Muscle layer of colon (tissue), 2 donors: ENCODE results near the gene FAM78B.

Source experiments
- H3K27ac ChIP-seq: one replicate; pipeline ENCODE4 v1.7.0; 2013; ENCODE audit warnings: low read depth, mild to moderate bottlenecking, low read length, moderate library complexity
- H3K27me3 ChIP-seq, 2 donors: one replicate each; pipeline ENCODE4 v1.7.0; 2013; ENCODE audit warnings: low read length in 2 of 2, mild to moderate bottlenecking in 2 of 2; ENCODE audit not compliant: insufficient read depth in 2 of 2, control insufficient read depth in 1 of 2
- H3K36me3 ChIP-seq: one replicate; pipeline ENCODE4 v1.7.0; 2013; ENCODE audit warnings: mild to moderate bottlenecking, low read length; ENCODE audit not compliant: insufficient read depth
- H3K4me1 ChIP-seq: one replicate; pipeline ENCODE4 v1.7.0; 2013; ENCODE audit warnings: mild to moderate bottlenecking, low read length; ENCODE audit not compliant: insufficient read depth
- H3K4me3 ChIP-seq, 2 donors: one replicate each; pipeline ENCODE4 v1.7.0; 2013; ENCODE audit warnings: low read length in 2 of 2, low read depth in 1 of 2, mild to moderate bottlenecking in 1 of 2, moderate library complexity in 1 of 2
- H3K9ac ChIP-seq: one replicate; pipeline ENCODE4 v1.7.0; 2013; ENCODE audit warnings: low read length
- H3K9me3 ChIP-seq: one replicate; pipeline ENCODE4 v1.7.0; 2013; ENCODE audit warnings: mild to moderate bottlenecking, low read length
- donor health status: abdominal sarcoma.
- donor health status: Adenocarcinoma of cecum.

FAM78B gene

DNA sequence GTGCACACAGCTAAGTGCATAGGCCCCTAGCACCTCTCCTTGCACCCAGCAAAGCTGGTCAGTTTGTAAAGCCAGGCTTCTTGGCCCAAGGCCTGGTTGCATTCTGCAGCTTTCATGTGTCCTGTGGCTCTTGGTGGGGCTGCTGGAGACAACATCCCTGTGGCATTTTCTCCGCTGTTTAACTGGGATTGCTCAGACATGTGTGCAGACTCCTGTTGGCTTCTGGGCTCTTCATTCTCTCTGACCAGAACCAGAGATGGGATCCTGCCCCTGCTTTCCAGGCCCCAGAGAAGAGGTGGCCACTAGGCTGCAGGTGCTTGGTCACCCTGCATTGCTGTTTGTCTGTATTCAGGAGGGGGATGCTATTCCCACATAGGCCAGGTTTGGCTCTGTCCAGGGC lies 50.8 kb downstream of the FAM78B start:
- no peaks in the 10 kb centered on the region for H3K9me3 ChIP-seq
- no peaks in the 10 kb centered on the region for H3K4me1 ChIP-seq
- no peak overlapping the region for H3K4me3 ChIP-seq
- H3K9ac ChIP-seq, result no peak overlapping the region
- H3K27me3 ChIP-seq, result no peaks in the 10 kb centered on the region
- no peak overlapping the region for H3K27ac ChIP-seq
- H3K36me3 ChIP-seq, result no peaks in the 10 kb centered on the region

DNA sequence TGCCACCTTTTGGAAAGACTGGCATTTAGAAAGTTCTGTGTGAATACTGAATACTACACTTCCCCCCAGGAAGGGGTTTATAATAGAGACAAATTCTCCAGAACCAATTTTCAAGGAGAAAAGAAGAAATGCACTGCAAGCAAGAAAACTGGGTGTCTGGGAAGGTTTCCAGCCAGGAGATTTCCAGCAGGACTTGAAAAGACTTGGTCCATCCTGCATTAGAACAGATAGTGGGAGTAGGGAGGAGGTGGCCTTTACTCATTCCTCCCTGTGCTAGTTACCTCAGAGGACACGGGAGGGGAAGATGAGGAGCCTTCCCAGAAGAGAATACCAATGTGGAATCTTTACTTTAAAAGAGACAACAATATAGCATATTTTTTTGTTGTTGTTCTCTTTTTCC lies 52.4 kb downstream of the FAM78B start:
- Histone ChIP-seq H3K27me3 (no peaks in the 10 kb centered on the region), H3K36me3 (no peaks in the 10 kb centered on the region), H3K9ac (no peak overlapping the region), H3K27ac (no peak overlapping the region), H3K9me3 (no peaks in the 10 kb centered on the region), H3K4me1 (no peaks in the 10 kb centered on the region), H3K4me3 (no peak overlapping the region)

DNA sequence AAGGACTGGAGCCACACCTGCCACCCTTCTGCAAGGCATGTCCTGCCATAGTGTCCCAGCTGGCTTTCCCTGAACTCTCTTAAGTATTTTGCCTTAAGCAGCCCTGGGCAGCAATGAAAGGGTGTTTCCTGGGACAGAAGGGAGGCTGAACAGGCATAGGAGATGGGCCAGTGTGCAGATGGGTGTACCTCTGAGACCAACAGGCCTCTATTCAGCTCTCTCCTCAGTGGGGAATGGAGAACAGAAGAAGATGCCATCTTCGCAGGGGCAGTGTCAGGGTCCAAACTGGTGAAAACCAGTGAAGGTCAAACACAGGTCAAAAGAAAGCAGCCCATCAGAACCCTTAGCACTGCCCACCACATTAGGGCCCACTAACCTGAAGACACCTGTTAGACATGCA lies 53.2 kb downstream of the FAM78B start:
- Histone ChIP-seq H3K9ac (no peak overlapping the region), H3K9me3 (no peaks in the 10 kb centered on the region)

DNA sequence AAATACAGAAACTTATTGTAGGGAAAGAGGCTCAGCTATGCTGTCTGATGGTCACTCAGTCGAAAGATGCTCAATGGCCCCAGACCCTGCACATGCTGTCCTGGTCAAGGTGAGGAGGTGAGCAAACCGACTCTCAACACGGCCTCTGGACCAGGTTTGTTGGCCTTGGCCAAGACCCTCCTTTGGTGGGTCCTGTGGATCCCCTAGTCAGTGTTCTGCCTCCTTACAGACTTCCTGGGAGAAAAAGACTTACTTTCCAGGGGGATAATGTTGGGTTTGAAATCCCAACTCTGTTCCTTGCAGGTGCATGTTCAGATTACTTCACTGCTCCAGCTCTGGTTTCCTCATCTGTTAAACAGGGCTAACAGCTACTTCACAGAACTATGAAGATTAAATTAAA lies 53.8 kb downstream of the FAM78B start:
- Histone ChIP-seq H3K9me3 (no peaks in the 10 kb centered on the region), H3K36me3 (no peaks in the 10 kb centered on the region), H3K27me3 (no peaks in the 10 kb centered on the region), H3K4me1 (no peaks in the 10 kb centered on the region), H3K4me3 (no peak overlapping the region), H3K27ac (no peak overlapping the region), H3K9ac (no peak overlapping the region)

More for the DNA sequence above, 53.2 kb downstream of the FAM78B start:
- Histone ChIP-seq H3K36me3 (no peaks in the 10 kb centered on the region), H3K27me3 (no peaks in the 10 kb centered on the region), H3K4me1 (no peaks in the 10 kb centered on the region), H3K4me3 (no peak overlapping the region), H3K27ac (no peak overlapping the region)

- no peak overlapping the region for H3K4me3 ChIP-seq
These were observed 54.4 kb downstream of the FAM78B start for GRCh38 chr1:166112425-166112824.

DNA sequence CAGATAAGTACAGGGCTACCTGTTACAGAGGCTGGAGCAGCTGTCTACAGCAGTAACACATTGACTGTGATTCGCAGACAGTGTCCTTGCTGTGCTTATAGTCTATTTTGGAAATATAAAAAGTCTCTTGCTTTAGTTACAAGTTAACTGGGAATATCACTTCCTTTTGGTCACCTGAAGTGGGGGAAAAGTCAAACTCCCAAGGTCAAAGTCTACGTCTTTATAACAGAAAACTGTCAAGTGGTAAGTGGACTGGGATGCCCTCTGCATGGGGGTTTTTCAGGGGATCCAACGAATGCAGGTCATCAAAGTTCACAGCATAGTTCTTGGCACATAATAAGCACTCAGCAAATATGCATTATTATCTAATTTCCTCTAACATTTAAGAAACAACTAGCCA lies 55.4 kb downstream of the FAM78B start:
- Histone ChIP-seq H3K4me3 (no peak overlapping the region), H3K9ac (no peak overlapping the region), H3K36me3 (no peaks in the 10 kb centered on the region), H3K4me1 (no peaks in the 10 kb centered on the region), H3K27me3 (no peaks in the 10 kb centered on the region), H3K27ac (no peak overlapping the region), H3K9me3 (no peaks in the 10 kb centered on the region)

More at GRCh38 chr1:166112425-166112824, 54.4 kb downstream of the FAM78B start:
- H3K36me3 ChIP-seq, result no peaks in the 10 kb centered on the region
- no peaks in the 10 kb centered on the region for H3K4me1 ChIP-seq
- H3K27ac ChIP-seq, result no peak overlapping the region
- no peak overlapping the region for H3K9ac ChIP-seq
- no peaks in the 10 kb centered on the region for H3K9me3 ChIP-seq
- H3K27me3 ChIP-seq, result no peaks in the 10 kb centered on the region

DNA sequence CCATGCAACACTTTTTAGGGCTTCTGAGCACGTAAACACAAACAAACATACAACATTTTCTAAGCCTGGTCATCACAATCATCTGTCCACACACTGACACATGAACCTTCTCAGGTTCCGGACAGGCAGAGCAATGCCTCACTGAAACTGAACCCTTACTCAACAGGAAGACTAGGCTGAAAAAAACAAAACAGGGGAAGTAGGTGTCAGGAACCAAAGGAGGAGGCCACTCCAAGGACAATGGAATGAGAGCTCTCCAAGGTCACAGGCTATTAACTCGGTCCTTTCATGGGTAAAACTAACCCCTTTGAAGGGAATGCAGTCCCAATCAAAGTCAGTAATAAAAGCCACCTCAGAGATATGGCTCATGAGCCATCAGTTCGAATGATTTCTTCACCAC lies 76.6 kb downstream of the FAM78B start:
- Histone ChIP-seq H3K27ac (no peak overlapping the region), H3K4me1 (no peaks in the 10 kb centered on the region), H3K9me3 (no peaks in the 10 kb centered on the region), H3K9ac (no peak overlapping the region), H3K27me3 (no peaks in the 10 kb centered on the region), H3K36me3 (no peaks in the 10 kb centered on the region), H3K4me3 (no peak overlapping the region)

GRCh38 chr1:166089804-166090203 lies 77.0 kb downstream of the FAM78B start:
- Histone ChIP-seq H3K4me3 (no peak overlapping the region), H3K27me3 (no peaks in the 10 kb centered on the region), H3K9me3 (no peaks in the 10 kb centered on the region), H3K36me3 (no peaks in the 10 kb centered on the region), H3K4me1 (no peaks in the 10 kb centered on the region), H3K27ac (no peak overlapping the region), H3K9ac (no peak overlapping the region)

GRCh38 chr1:166088572-166088955 lies 78.2 kb downstream of the FAM78B start:
- no peak overlapping the region for H3K27ac ChIP-seq
- H3K36me3 ChIP-seq, result no peaks in the 10 kb centered on the region
- H3K4me1 ChIP-seq, result no peaks in the 10 kb centered on the region
- H3K4me3 ChIP-seq, result no peak overlapping the region
- H3K27me3 ChIP-seq, result no peaks in the 10 kb centered on the region
- H3K9ac ChIP-seq, result no peak overlapping the region
- no peaks in the 10 kb centered on the region for H3K9me3 ChIP-seq

GRCh38 chr1:166087734-166088571 lies 78.8 kb downstream of the FAM78B start:
- no peaks in the 10 kb centered on the region for H3K36me3 ChIP-seq
- H3K9ac ChIP-seq, result no peak overlapping the region
- no peak overlapping the region for H3K27ac ChIP-seq
- no peaks in the 10 kb centered on the region for H3K4me1 ChIP-seq
- H3K27me3 ChIP-seq, result no peaks in the 10 kb centered on the region
- no peak overlapping the region for H3K4me3 ChIP-seq
- no peaks in the 10 kb centered on the region for H3K9me3 ChIP-seq

DNA sequence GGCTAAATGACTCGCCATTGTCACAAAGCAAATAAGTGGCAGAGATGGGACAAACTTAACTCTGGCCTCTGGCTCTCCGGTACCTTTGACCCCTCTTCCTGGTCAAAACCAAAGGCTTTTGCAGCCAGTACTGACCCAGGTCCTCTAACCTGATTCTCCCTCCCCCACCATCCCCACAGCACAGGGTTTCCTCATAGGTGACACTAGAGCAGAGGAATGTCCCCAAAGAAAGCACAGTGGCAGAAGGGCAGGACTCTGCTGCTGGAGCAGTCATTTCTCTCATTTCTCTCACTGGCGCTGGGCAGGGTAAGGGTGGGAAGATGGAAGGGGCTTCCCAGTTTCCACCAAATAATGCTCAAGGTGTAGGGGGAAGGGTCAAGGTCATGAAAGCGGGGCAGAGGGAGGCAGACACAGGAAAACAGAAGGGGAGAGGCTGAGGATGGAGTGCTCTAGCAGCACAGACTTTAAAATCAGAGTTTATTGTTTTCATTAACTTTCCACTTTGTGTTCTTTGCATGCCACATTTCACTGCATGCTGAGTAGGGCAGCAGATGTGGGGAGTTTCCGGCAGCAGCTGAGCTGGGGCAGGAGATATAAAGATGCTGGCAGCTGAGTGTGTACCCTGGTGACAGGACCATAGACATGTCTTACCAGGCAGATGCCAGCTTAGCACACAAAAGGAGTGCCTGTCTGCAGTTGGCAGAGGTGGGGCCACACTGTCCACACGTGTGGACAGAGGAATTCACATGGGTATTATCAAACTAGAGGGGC lies 80.5 kb downstream of the FAM78B start:
- Histone ChIP-seq H3K27me3 (no peaks in the 10 kb centered on the region), H3K27ac (no peak overlapping the region), H3K36me3 (no peaks in the 10 kb centered on the region), H3K9ac (no peak overlapping the region), H3K4me3 (no peak overlapping the region), H3K4me1 (peaks cover 5% of the 10 kb centered on the region), H3K9me3 (no peaks in the 10 kb centered on the region)
